Measurements from ENCODE around the gene HNRNPL.

Gene HNRNPL

DNA sequence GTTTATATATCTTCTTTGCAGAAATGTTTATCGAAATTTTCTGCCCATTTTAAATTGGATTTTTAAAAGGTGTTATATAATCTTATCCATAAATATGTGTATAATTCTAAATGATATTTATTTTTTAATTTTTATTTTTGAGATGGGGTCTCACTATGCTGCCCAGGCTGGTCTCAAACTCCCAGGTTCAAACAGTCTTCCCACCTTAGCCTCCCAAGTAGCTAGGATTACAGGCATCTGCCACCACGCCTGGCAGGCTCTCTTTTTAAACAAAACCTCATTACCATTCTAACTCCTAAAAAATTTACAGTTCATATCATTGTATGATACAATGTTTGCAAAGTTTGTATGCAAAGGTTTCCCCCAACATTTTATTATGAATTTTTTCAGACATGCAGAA lies 53.6 kb downstream of the HNRNPL start:
- ATAC-seq (ENCODE audit: insufficient read depth, low read depth) (no peak), DNase-seq (no peak)
- Histone ChIP-seq H3K9ac (ENCODE audit: low read depth, low read length) (no peak overlapping the region), H3K36me3 (ENCODE audit: insufficient read depth, low read length) (no peaks in the 10 kb centered on the region), H4K20me1 (ENCODE audit: insufficient read depth, low read length) (no peaks in the 10 kb centered on the region), H3K27me3 (ENCODE audit: insufficient read depth, low read length, poor library complexity) (no peaks in the 10 kb centered on the region), H3K4me2 (ENCODE audit: insufficient read depth, low read length) (no peak overlapping the region), H3K79me2 (ENCODE audit: insufficient read depth, low read length) (no peaks in the 10 kb centered on the region), H3K9me3 (ENCODE audit: insufficient read depth, low read length, severe bottlenecking) (no peaks in the 10 kb centered on the region), H3K27ac (ENCODE audit: low read length) (no peak overlapping the region), H2AFZ (ENCODE audit: low read depth, low read length) (no peak overlapping the region), H3K4me3 (ENCODE audit: low read depth in 1 of 2, low read length in 2 of 2) (no peak overlapping the region), H3K4me1 (ENCODE audit: insufficient read depth, low read length) (no peaks in the 10 kb centered on the region)
- TF ChIP-seq, protein P1, sequence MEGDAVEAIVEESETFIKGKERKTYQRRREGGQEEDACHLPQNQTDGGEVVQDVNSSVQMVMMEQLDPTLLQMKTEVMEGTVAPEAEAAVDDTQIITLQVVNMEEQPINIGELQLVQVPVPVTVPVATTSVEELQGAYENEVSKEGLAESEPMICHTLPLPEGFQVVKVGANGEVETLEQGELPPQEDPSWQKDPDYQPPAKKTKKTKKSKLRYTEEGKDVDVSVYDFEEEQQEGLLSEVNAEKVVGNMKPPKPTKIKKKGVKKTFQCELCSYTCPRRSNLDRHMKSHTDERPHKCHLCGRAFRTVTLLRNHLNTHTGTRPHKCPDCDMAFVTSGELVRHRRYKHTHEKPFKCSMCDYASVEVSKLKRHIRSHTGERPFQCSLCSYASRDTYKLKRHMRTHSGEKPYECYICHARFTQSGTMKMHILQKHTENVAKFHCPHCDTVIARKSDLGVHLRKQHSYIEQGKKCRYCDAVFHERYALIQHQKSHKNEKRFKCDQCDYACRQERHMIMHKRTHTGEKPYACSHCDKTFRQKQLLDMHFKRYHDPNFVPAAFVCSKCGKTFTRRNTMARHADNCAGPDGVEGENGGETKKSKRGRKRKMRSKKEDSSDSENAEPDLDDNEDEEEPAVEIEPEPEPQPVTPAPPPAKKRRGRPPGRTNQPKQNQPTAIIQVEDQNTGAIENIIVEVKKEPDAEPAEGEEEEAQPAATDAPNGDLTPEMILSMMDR (IDR thresholded peaks at IDR 0.05; ENCODE audit: borderline replicate concordance, extremely low read depth, low read length, poor library complexity, severe bottlenecking), result no peak
- TF ChIP-seq EZH2 (IDR thresholded peaks at IDR 0.05; ENCODE audit: borderline replicate concordance, low read depth, low read length, severe bottlenecking), result no peak

DNA sequence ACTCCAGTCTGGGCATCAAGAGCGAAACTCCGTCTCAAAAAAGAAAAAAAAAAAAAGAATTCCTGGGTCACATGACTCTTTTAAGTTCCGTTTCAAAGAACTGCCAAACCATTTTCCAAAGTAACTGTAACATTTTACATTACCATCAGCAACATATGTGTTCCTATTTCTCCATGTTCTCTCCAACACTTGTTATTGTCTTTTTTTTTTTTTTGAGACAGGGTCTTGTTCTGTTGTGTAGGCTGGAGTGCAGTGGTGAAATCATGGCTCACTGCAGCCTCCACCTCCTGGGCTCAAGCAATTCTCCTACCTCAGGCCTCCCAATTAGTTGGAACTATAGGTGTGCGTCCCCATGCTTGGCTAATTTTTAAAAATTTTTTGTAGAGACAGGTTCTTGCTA lies 54.2 kb downstream of the HNRNPL start:
- no peaks in the 10 kb centered on the region for H3K27me3 ChIP-seq (ENCODE audit: insufficient read depth, low read length, poor library complexity)
- H3K79me2 ChIP-seq (ENCODE audit: insufficient read depth, low read length), result no peaks in the 10 kb centered on the region
- H3K9ac ChIP-seq (ENCODE audit: low read depth, low read length), result no peak overlapping the region
- DNase-seq (no peak), ATAC-seq (ENCODE audit: insufficient read depth, low read depth) (no peak)
- H3K4me3 ChIP-seq (ENCODE audit: low read depth in 1 of 2, low read length in 2 of 2), result no peak overlapping the region
- H3K36me3 ChIP-seq (ENCODE audit: insufficient read depth, low read length), result no peaks in the 10 kb centered on the region
- H3K9me3 ChIP-seq (ENCODE audit: insufficient read depth, low read length, severe bottlenecking), result no peaks in the 10 kb centered on the region
- H4K20me1 ChIP-seq (ENCODE audit: insufficient read depth, low read length), result no peaks in the 10 kb centered on the region
- H3K4me2 ChIP-seq (ENCODE audit: insufficient read depth, low read length), result no peak overlapping the region
- no peaks in the 10 kb centered on the region for H3K4me1 ChIP-seq (ENCODE audit: insufficient read depth, low read length)
- TF ChIP-seq EZH2 (IDR thresholded peaks at IDR 0.05; ENCODE audit: borderline replicate concordance, low read depth, low read length, severe bottlenecking), result no peak
- TF ChIP-seq, protein P1 (IDR thresholded peaks at IDR 0.05; ENCODE audit: borderline replicate concordance, extremely low read depth, low read length, poor library complexity, severe bottlenecking), result no peak
- no peak overlapping the region for H3K27ac ChIP-seq (ENCODE audit: low read length)
- no peak overlapping the region for H2AFZ ChIP-seq (ENCODE audit: low read depth, low read length)

DNA sequence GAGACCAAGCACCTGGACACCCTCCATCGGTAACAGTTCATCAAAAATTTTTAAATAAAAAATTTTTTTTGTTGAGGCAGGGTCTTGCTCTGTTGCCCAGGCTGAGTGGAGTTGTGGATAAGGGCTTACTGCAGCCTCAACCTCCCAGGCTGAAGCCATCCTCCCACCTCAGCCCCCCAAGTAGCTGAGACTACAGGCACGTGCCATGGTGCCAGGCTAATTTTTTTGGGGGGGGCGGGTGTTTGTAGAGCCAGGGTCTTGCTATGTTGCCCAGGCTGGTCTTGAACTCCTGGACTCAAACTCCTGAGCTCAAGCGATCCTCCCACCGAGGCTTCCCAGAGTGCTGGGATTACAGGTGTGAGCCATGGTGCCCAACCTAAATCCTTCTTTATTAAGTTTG lies 56.1 kb downstream of the HNRNPL start:
- H3K9ac ChIP-seq (ENCODE audit: low read depth, low read length), result no peak overlapping the region
- no peaks in the 10 kb centered on the region for H3K4me1 ChIP-seq (ENCODE audit: insufficient read depth, low read length)
- no peak overlapping the region for H3K4me2 ChIP-seq (ENCODE audit: insufficient read depth, low read length)
- no peaks in the 10 kb centered on the region for H3K9me3 ChIP-seq (ENCODE audit: insufficient read depth, low read length, severe bottlenecking)
- no peak overlapping the region for H3K4me3 ChIP-seq (ENCODE audit: low read depth in 1 of 2, low read length in 2 of 2)
- H4K20me1 ChIP-seq (ENCODE audit: insufficient read depth, low read length), result no peaks in the 10 kb centered on the region
- DNase-seq, result no peak
- no peaks in the 10 kb centered on the region for H3K27me3 ChIP-seq (ENCODE audit: insufficient read depth, low read length, poor library complexity)
- no peaks in the 10 kb centered on the region for H3K79me2 ChIP-seq (ENCODE audit: insufficient read depth, low read length)
- H3K27ac ChIP-seq (ENCODE audit: low read length), result no peak overlapping the region
- no peak for TF ChIP-seq EZH2 (IDR thresholded peaks at IDR 0.05; ENCODE audit: borderline replicate concordance, low read depth, low read length, severe bottlenecking)
- TF ChIP-seq, protein P1 (IDR thresholded peaks at IDR 0.05; ENCODE audit: borderline replicate concordance, extremely low read depth, low read length, poor library complexity, severe bottlenecking), result no peak
- no peaks in the 10 kb centered on the region for H3K36me3 ChIP-seq (ENCODE audit: insufficient read depth, low read length)
- no peak for ATAC-seq (ENCODE audit: insufficient read depth, low read depth)
- H2AFZ ChIP-seq (ENCODE audit: low read depth, low read length), result no peak overlapping the region

DNA sequence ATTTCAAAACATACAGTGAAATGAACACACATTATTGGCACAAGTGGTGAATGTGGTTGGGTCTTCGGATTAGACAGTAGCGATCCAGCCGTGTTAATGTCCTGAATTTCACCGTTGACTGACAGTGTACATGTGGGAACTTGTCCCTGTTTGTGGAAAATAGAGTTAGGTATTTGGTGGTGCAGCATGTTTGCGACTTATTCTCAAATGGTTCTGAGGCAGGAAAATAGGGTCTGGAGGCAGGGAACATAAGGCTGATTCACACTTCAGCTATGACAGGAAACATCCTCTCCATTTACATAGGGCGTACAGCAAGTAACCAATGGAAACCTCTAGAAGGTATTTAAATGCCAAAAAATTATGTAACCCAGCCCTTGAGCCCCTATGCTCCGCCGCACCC lies 56.6 kb downstream of the HNRNPL start:
- Histone ChIP-seq H3K79me2 (ENCODE audit: insufficient read depth, low read length) (no peaks in the 10 kb centered on the region), H3K4me3 (ENCODE audit: low read depth in 1 of 2, low read length in 2 of 2) (no peak overlapping the region), H4K20me1 (ENCODE audit: insufficient read depth, low read length) (no peaks in the 10 kb centered on the region), H3K27me3 (ENCODE audit: insufficient read depth, low read length, poor library complexity) (no peaks in the 10 kb centered on the region), H2AFZ (ENCODE audit: low read depth, low read length) (no peak overlapping the region), H3K36me3 (ENCODE audit: insufficient read depth, low read length) (no peaks in the 10 kb centered on the region), H3K9ac (ENCODE audit: low read depth, low read length) (no peak overlapping the region), H3K27ac (ENCODE audit: low read length) (no peak overlapping the region), H3K4me1 (ENCODE audit: insufficient read depth, low read length) (no peaks in the 10 kb centered on the region), H3K9me3 (ENCODE audit: insufficient read depth, low read length, severe bottlenecking) (no peaks in the 10 kb centered on the region), H3K4me2 (ENCODE audit: insufficient read depth, low read length) (no peak overlapping the region)
- DNase-seq (no peak), ATAC-seq (ENCODE audit: insufficient read depth, low read depth) (no peak)
- TF ChIP-seq, protein P1 (IDR thresholded peaks at IDR 0.05; ENCODE audit: borderline replicate concordance, extremely low read depth, low read length, poor library complexity, severe bottlenecking), result no peak
- TF ChIP-seq EZH2 (IDR thresholded peaks at IDR 0.05; ENCODE audit: borderline replicate concordance, low read depth, low read length, severe bottlenecking), result no peak

Data from DND-41 (cell line).